IPS-18a (cell line): ENCODE measurements around the gene ZCWPW1.
"Not testable (repeated sequence)": the region's sequence is repeated elsewhere in the genome, so short reads cannot be mapped to it uniquely, and the experiment has no call there.

Experiments
- H3K27ac ChIP-seq: one replicate; pipeline ENCODE4 v1.5.1; 2013; ENCODE audit warnings: low read length
- H3K27me3 ChIP-seq: one replicate; pipeline ENCODE4 v1.6.1; 2013; ENCODE audit warnings: mild to moderate bottlenecking, low read length; ENCODE audit not compliant: control insufficient read depth, insufficient read depth
- H3K36me3 ChIP-seq: one replicate; pipeline ENCODE4 v1.6.1; 2013; ENCODE audit warnings: low read depth, low read length; ENCODE audit not compliant: control insufficient read depth
- H3K4me1 ChIP-seq: one replicate; pipeline ENCODE4 v1.6.1; 2013; ENCODE audit warnings: low read depth, low read length; ENCODE audit not compliant: control insufficient read depth
- H3K4me3 ChIP-seq: one replicate; pipeline ENCODE4 v1.5.1; 2013; ENCODE audit warnings: low read length
- H3K9ac ChIP-seq: one replicate; pipeline ENCODE4 v1.6.1; 2013; ENCODE audit warnings: mild to moderate bottlenecking, low read length, moderate library complexity
- H3K9me3 ChIP-seq: one replicate; pipeline ENCODE4 v1.6.1; 2013; ENCODE audit warnings: low read depth, low read length; ENCODE audit not compliant: control insufficient read depth

Gene ZCWPW1

DNA sequence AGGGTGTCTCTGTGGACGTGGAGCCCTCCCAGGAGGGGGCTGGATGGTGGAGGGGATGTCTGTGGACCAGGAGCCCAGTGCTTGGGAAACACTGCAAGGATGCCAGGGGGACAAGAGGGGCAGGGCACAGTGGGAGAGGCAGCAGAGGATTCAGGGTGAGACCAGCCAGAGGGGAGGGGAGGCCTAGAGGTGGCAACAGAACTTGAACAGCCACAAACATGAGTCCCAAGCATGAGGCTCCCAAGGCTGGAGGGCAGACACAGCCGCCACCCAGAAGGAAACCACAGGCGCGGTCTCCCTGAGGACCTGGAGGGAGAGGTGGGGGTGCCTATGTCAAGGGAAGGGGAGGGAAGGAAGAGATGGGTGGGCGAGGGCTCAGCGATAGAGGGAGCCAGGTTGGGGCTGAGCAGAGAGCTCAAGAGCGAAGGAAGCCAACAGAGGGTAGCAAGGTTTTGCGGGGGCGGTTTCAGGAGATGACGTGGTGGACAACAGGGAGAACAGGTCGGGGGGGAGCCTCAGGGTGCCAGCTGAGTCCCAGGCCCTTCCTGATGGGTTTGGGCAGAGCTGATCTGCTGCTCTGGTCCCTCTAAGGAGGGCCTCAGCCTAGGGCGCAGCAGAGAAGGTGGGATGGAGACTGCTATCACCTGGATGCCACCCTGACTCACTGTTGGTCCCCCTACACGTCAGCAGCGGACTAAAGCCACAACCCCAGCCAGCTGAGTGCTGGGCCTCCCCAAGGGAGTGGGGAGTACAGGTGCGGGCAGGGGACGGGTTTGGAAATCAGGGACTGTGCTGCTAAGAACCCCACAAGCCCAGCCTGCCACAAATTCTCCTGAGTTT lies 61.9 kb downstream of the ZCWPW1 start:
- no peaks in the 10 kb centered on the region for H3K9me3 ChIP-seq
- H3K27ac ChIP-seq: no peak overlapping the region
- no peaks in the 10 kb centered on the region for H3K27me3 ChIP-seq
- H3K4me1 ChIP-seq: peaks cover 21% of the 10 kb centered on the region
- no peak overlapping the region for H3K4me3 ChIP-seq
- no peak overlapping the region for H3K9ac ChIP-seq
- peaks cover 31% of the 10 kb centered on the region for H3K36me3 ChIP-seq

DNA sequence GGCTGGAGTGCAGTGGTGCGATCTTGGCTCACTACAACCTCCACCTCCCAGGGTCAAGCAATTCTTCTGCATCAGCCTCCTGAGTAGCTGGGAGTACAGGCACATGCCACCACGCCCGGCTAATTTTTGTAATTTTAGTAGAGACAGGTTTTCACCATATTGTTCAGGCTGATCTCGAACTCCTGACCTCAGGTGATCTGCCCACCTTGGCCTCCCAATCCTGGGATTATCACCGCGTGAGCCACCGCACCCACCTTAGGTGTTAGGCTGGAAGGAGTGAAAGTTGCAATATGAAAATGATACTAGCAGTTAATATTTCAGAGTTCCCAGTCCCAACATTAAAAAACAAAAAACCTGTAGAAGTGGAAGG lies 62.5 kb downstream of the ZCWPW1 start:
- not testable (repeated sequence) for H3K4me3 ChIP-seq, H3K9me3 ChIP-seq, H3K27ac ChIP-seq, H3K27me3 ChIP-seq, H3K9ac ChIP-seq
- Histone ChIP-seq H3K4me1 (peaks cover 18% of the 10 kb centered on the region), H3K36me3 (peaks cover 38% of the 10 kb centered on the region)

GRCh38 chr7:100364480-100364879 lies 64.0 kb downstream of the ZCWPW1 start:
- H3K36me3 ChIP-seq: peaks cover 50% of the 10 kb centered on the region
- no peak overlapping the region for H3K27ac ChIP-seq
- H3K27me3 ChIP-seq: no peaks in the 10 kb centered on the region
- peaks cover 7% of the 10 kb centered on the region for H3K4me1 ChIP-seq
- no peak overlapping the region for H3K4me3 ChIP-seq
- H3K9ac ChIP-seq: no peak overlapping the region
- H3K9me3 ChIP-seq: no peaks in the 10 kb centered on the region

- not testable (repeated sequence) for H3K4me1 ChIP-seq, H3K27me3 ChIP-seq, H3K27ac ChIP-seq, H3K9me3 ChIP-seq, H3K9ac ChIP-seq, H3K4me3 ChIP-seq
- peaks cover 57% of the 10 kb centered on the region for H3K36me3 ChIP-seq
These were observed 64.7 kb downstream of the ZCWPW1 start for GRCh38 chr7:100363797-100364196.

- H3K9ac ChIP-seq: no peak overlapping the region
- H3K36me3 ChIP-seq: peaks cover 59% of the 10 kb centered on the region
- H3K4me1 ChIP-seq: no peaks in the 10 kb centered on the region
These were observed 65.4 kb downstream of the ZCWPW1 start for GRCh38 chr7:100363098-100363497.

DNA sequence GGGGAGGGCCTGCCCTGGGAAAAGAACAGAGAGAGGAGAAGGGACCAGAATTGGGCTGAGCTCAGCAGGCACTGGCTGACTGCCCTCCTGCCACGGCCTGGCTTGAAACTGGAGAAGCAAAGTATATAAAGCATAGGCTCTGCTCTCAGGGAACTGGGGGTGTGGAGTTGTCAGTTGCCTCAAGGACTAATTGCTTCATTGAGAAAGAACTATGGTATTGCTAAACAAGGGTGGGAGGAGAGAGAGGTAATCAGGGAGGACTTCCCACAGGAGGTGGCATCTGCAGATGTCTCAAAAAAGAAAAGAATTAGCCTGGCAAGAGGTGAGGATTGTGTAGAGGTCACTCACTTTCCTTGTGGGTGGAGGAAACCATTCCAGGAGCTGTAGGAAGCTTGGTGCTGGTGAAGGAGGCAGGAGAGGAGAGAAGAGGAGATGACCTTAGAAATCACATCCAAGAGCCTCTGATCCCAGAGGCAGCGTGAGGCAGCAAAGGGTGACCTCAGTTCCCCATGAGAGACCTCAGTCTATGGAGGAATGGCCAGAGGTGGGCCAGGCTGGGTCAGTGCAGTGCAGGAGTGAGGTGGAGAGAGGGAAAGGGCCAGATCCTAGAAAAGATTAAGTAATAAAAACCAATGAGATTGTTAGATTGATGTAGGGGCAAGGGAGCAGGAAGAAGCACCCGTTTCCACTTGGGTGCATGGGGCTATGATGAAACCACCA lies 68.2 kb downstream of the ZCWPW1 start:
- H3K36me3 ChIP-seq: peaks cover 78% of the 10 kb centered on the region
- H3K9me3 ChIP-seq: no peaks in the 10 kb centered on the region
- no peaks in the 10 kb centered on the region for H3K27me3 ChIP-seq
- H3K9ac ChIP-seq: no peak overlapping the region
- H3K4me3 ChIP-seq: no peak overlapping the region
- H3K27ac ChIP-seq: no peak overlapping the region
- no peaks in the 10 kb centered on the region for H3K4me1 ChIP-seq

More at GRCh38 chr7:100363098-100363497, 65.4 kb downstream of the ZCWPW1 start:
- H3K9me3 ChIP-seq: no peaks in the 10 kb centered on the region
- H3K27ac ChIP-seq: no peak overlapping the region
- no peaks in the 10 kb centered on the region for H3K27me3 ChIP-seq
- H3K4me3 ChIP-seq: no peak overlapping the region

- Histone ChIP-seq H3K36me3 (peaks cover 90% of the 10 kb centered on the region), H3K9me3 (no peaks in the 10 kb centered on the region), H3K27me3 (no peaks in the 10 kb centered on the region), H3K4me3 (no peak overlapping the region), H3K4me1 (no peaks in the 10 kb centered on the region), H3K9ac (no peak overlapping the region), H3K27ac (no peak overlapping the region)
These were observed 69.7 kb downstream of the ZCWPW1 start for GRCh38 chr7:100358857-100359212.

DNA sequence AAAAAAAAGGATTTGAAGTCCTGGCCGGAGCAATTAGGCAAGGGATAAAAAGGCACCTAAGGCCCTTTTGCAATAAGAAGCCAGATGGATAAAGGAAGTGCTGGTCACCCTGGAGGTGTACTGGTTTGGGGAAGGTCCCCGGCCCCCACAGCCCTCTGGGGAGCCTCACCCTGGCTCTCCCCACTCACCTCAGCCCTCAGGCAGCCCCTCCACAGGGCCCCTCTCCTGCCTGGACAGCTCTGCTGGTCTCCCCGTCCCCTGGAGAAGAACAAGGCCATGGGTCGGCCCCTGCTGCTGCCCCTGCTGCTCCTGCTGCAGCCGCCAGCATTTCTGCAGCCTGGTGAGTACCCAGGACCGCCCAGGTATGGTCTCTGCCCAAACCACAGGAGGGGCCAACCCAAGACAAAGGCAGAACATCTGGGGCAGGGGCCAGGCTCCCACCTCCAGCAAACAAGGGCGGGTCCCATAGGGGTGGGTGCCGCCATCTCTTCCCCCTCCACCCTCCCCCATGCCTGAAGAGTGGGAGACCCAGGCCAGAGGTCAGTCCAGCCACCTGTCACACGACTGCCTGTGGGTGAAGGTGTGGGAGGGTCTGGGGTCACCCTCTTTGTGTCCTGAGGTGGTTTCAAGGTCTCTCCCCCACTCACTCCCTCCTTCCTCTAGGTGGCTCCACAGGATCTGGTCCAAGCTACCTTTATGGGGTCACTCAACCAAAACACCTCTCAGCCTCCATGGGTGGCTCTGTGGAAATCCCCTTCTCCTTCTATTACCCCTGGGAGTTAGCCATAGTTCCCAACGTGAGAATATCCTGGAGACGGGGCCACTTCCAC lies 70.3 kb downstream of the ZCWPW1 start, which contains the start of gene PILRB:
PILRB (plus strand) TSS at position 91 of the 830 bp plus-strand sequence; CDS start at position 277, 186 bp downstream.
- Histone ChIP-seq H3K4me3 (no peak within 1 kb of the TSS), H3K27me3 (no peaks in the 10 kb centered on the region), H3K27ac (no peak within 1 kb of the TSS), H3K36me3 (peaks cover 91% of the 10 kb centered on the region), H3K4me1 (no peaks in the 10 kb centered on the region), H3K9me3 (no peaks in the 10 kb centered on the region), H3K9ac (no peak within 1 kb of the TSS)

- H3K27ac ChIP-seq: no peak overlapping the region
- no peak overlapping the region for H3K4me3 ChIP-seq
- no peak overlapping the region for H3K9ac ChIP-seq
- H3K9me3 ChIP-seq: no peaks in the 10 kb centered on the region
- H3K36me3 ChIP-seq: peaks cover 84% of the 10 kb centered on the region
- H3K4me1 ChIP-seq: no peaks in the 10 kb centered on the region
- no peaks in the 10 kb centered on the region for H3K27me3 ChIP-seq
These were observed 71.4 kb downstream of the ZCWPW1 start for GRCh38 chr7:100357131-100357561.

GRCh38 chr7:100356416-100357068 lies 72.0 kb downstream of the ZCWPW1 start:
- H3K9me3 ChIP-seq: no peaks in the 10 kb centered on the region
- H3K36me3 ChIP-seq: peaks cover 83% of the 10 kb centered on the region
- H3K4me3 ChIP-seq: no peak overlapping the region
- no peak overlapping the region for H3K9ac ChIP-seq
- no peak overlapping the region for H3K27ac ChIP-seq
- no peaks in the 10 kb centered on the region for H3K27me3 ChIP-seq
- H3K4me1 ChIP-seq: no peaks in the 10 kb centered on the region
